ENCODE data around the gene CDHR3. TPM values are rescaled to one million over a fixed set of nuclear protein-coding genes. Genes with fewer than 3 reads are reported as not detected.

CDHR3 gene
- total and polyA plus RNA-seq, 9 of the 15 experiments (the other 6 are each of a cell fraction or from before 2014, with no cell fraction given): 0.03 to 0.66 (median 0.24) TPM; not detected in 1

GRCh38 chr7:105962353-105962752, 711 bp upstream of the CDHR3 start:
- no peak for ATAC-seq
- no peak for FAIRE-seq
- Histone ChIP-seq H3K27ac (ENCODE audit: extremely low read depth, low read depth, low read length) (no peak overlapping the region), H3K9me3 (replicated peaks; ENCODE audit: control insufficient read depth, insufficient read depth, low read depth, low read length) (no peaks in the 10 kb centered on the region), H3K4me3 (no peak overlapping the region), H3K9me1 (ENCODE audit: control insufficient read depth, insufficient read depth, low read length) (no peaks in the 10 kb centered on the region), H3K27me3 (ENCODE audit: control insufficient read depth in 2 of 2, insufficient read depth in 2 of 2, low read length in 2 of 2) (peaks cover 30 to 42% of the 10 kb centered on the region in 2 experiments), H3K4me1 (replicated peaks in 1 of 2; ENCODE audit: control insufficient read depth in 2 of 2, insufficient read depth in 2 of 2, low read length in 2 of 2) (no peaks in the 10 kb centered on the region), H3K9ac (ENCODE audit: insufficient read depth in 1 of 2, low read depth in 2 of 2, low read length in 2 of 2) (no peak overlapping the region), H3K36me3 (ENCODE audit: control insufficient read depth, insufficient read depth, low read length) (no peaks in the 10 kb centered on the region), H4K20me1 (replicated peaks; ENCODE audit: control insufficient read depth, insufficient read depth, low read length) (0 out of 2 replicates have a peak, but pooled peaks cover 4% of the 10 kb centered on the region), H2AFZ (ENCODE audit: low read depth, low read length) (no peak overlapping the region), H3K79me2 (ENCODE audit: control insufficient read depth, insufficient read depth, low read length) (no peaks in the 10 kb centered on the region), H3K4me2 (ENCODE audit: insufficient read depth, low read length) (no peak overlapping the region)
- ChIA-PET CTCF (ENCODE audit: low intra/inter-chr PET ratio) (no interaction called here), POLR2A (interaction anchor here (0.6 to 0.7 kb wide), 2 partner anchors 16 to 487 kb away, joined by 3 read pairs; no protein-coding TSS in a partner anchor)
- in situ Hi-C loops (cut with MboI): no loop called here
- intact Hi-C loops (cut with micrococcal nuclease): no loop called here
- no peak for DNase-seq (ENCODE audit: extremely low read depth in 1 of 4, low spot score in 3 of 4)
- BruUV-seq (replicated peaks): no TSS peak
- WGBS (ENCODE audit: insufficient coverage, low coverage, missing lambda C conversion rate): 0% methylated on average over 7 of the region's 7 CpGs
- no peak for TF ChIP-seq HSF4 (CRISPR knock-in tag; IDR thresholded peaks at IDR 0.05; ENCODE audit: borderline replicate concordance)
- TF ChIP-seq U2AF1 (optimal IDR thresholded peaks at IDR 0.05; ENCODE audit: low read depth, low read length): no peak
- no peak for TF ChIP-seq NUFIP1 (IDR thresholded peaks at IDR 0.05; ENCODE audit: partially characterized antibody)
- no peak for TF ChIP-seq ZNF695 (CRISPR knock-in tag; IDR thresholded peaks at IDR 0.05)
- TF ChIP-seq, protein P1, sequence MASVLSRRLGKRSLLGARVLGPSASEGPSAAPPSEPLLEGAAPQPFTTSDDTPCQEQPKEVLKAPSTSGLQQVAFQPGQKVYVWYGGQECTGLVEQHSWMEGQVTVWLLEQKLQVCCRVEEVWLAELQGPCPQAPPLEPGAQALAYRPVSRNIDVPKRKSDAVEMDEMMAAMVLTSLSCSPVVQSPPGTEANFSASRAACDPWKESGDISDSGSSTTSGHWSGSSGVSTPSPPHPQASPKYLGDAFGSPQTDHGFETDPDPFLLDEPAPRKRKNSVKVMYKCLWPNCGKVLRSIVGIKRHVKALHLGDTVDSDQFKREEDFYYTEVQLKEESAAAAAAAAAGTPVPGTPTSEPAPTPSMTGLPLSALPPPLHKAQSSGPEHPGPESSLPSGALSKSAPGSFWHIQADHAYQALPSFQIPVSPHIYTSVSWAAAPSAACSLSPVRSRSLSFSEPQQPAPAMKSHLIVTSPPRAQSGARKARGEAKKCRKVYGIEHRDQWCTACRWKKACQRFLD (CRISPR knock-in tag; IDR thresholded peaks at IDR 0.05): no peak
- TF ChIP-seq E2F3 (CRISPR knock-in tag; IDR thresholded peaks at IDR 0.05): no peak
- no peak for TF ChIP-seq FOXJ2 (tag; IDR thresholded peaks at IDR 0.05)
- TF ChIP-seq MTA1 (IDR thresholded peaks at IDR 0.05; ENCODE audit: borderline replicate concordance): no peak
- TF ChIP-seq, protein P2, sequence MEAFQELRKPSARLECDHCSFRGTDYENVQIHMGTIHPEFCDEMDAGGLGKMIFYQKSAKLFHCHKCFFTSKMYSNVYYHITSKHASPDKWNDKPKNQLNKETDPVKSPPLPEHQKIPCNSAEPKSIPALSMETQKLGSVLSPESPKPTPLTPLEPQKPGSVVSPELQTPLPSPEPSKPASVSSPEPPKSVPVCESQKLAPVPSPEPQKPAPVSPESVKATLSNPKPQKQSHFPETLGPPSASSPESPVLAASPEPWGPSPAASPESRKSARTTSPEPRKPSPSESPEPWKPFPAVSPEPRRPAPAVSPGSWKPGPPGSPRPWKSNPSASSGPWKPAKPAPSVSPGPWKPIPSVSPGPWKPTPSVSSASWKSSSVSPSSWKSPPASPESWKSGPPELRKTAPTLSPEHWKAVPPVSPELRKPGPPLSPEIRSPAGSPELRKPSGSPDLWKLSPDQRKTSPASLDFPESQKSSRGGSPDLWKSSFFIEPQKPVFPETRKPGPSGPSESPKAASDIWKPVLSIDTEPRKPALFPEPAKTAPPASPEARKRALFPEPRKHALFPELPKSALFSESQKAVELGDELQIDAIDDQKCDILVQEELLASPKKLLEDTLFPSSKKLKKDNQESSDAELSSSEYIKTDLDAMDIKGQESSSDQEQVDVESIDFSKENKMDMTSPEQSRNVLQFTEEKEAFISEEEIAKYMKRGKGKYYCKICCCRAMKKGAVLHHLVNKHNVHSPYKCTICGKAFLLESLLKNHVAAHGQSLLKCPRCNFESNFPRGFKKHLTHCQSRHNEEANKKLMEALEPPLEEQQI (IDR thresholded peaks at IDR 0.05): no peak
- TF ChIP-seq E2F4 (CRISPR knock-in tag; IDR thresholded peaks at IDR 0.05; ENCODE audit: low read depth): no peak
- no peak for TF ChIP-seq SMAD1 (IDR thresholded peaks at IDR 0.05; ENCODE audit: low read depth, low read length, partially characterized antibody)
- TF ChIP-seq NKRF (IDR thresholded peaks at IDR 0.05; ENCODE audit: borderline replicate concordance): no peak
- no peak for TF ChIP-seq RBM14 (IDR thresholded peaks at IDR 0.05; ENCODE audit: borderline replicate concordance, insufficient read depth, low read depth, low read length)
- no peak for TF ChIP-seq HDAC6 (IDR thresholded peaks at IDR 0.05; ENCODE audit: low read depth, low read length)
- TF ChIP-seq ZNF589 (CRISPR knock-in tag; IDR thresholded peaks at IDR 0.05; ENCODE audit: low read depth): no peak
- no peak for TF ChIP-seq ZNF316 (IDR thresholded peaks at IDR 0.05)
- TF ChIP-seq ZNF507 (tag; conservative IDR thresholded peaks at IDR 0.05): no peak

All from K562 (cell line).